ENCODE results near the gene LRP1B. TPM values are rescaled to one million over a fixed set of nuclear protein-coding genes. Genes with fewer than 3 reads are reported as not detected.

Gene LRP1B
- total and polyA plus RNA-seq, 4 donors = 0.01 to 0.84 (median 0.17) TPM

DNA sequence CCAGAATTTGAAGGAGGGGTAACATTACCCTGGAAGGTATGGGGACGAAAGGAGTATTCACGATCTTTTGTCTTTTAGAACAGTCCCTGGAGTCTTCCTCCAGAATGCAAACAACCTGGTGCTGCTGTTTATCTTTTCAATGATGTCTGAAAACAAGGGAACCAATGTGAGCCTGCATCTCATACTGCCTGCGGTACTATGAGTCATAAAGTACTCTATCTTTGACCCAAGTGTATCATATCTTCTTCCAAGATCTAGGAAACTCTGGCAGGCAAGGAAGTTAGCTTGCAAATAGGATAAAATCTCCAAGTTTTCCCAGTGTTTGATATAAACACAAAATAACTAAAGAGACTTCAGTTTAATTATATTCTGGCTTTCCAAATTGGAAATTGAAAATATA is 968.5 kb downstream of the LRP1B start:
- no peak for DNase-seq (ENCODE audit: low spot score)
- Histone ChIP-seq H3K4me3 (ENCODE audit: low read depth in 1 of 3, low read length in 3 of 3) (no peak overlapping the region), H3K36me3 (ENCODE audit: control insufficient read depth in 4 of 4, insufficient read depth in 3 of 4, low read depth in 1 of 4, low read length in 3 of 4) (no peaks in the 10 kb centered on the region), H3K9me3 (ENCODE audit: control insufficient read depth in 4 of 4, low read length in 3 of 4) (no peaks in the 10 kb centered on the region), H3K27me3 (ENCODE audit: control insufficient read depth in 4 of 4, insufficient read depth in 4 of 4, low read length in 3 of 4) (no peaks in the 10 kb centered on the region), H3K4me1 (ENCODE audit: control insufficient read depth in 4 of 4, insufficient read depth in 4 of 4, low read length in 3 of 4) (no peaks in the 10 kb centered on the region), H3K9ac (ENCODE audit: low read depth in 1 of 2, low read length in 2 of 2) (no peak overlapping the region), H3K27ac (ENCODE audit: low read depth in 1 of 2, low read length in 2 of 2) (no peak overlapping the region)
- TF ChIP-seq FOXA2 (IDR thresholded peaks at IDR 0.05) = no peak
- TF ChIP-seq RAD21 (IDR thresholded peaks at IDR 0.05) = no peak
- TF ChIP-seq HNF4A (conservative IDR thresholded peaks at IDR 0.05) = no peak
- TF ChIP-seq JUND (IDR thresholded peaks at IDR 0.05) = no peak
- no peak for TF ChIP-seq MAX (IDR thresholded peaks at IDR 0.05)
- no peak for TF ChIP-seq ZBTB33 (IDR thresholded peaks at IDR 0.05)
- no peak for TF ChIP-seq EGR1 (IDR thresholded peaks at IDR 0.05; ENCODE audit: low read depth in 2 of 2)
- 63% methylated on average over 3 of the region's 3 CpGs for WGBS

DNA sequence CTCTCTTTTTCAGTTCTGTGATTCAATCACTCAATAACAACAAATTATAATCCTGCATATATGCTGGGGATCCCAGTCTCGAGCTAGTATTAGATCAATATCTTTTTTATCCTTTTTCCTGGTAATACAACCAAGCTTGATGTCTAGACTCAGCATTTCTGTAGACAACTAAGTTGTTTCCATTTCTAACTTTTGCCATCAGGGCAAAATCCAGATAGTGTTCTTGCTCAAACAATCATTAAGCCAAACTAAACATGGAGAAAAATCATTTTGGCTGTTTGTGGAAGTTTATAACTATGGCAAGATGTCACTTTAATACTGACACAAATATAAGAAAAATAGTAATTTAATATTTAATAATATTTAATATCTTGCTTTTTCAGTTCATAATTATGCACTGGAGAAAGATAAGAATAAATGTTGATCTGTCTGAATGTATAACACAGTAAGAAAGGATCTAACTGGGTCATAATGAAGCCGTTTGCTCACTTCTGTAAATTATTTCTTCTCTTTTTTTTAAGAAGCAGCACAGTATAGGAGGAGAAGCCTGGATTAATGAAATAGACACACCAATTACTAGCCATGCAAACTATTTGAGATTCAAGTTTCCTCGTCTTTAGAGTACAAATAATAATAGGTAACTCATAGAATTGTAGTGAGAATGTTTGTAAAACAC is 979.1 kb downstream of the LRP1B start:
- Histone ChIP-seq H3K4me3 (ENCODE audit: low read depth in 1 of 3, low read length in 3 of 3) (peak overlapping the region in 1 of 3 donors; percentile 31), H3K27me3 (ENCODE audit: control insufficient read depth in 4 of 4, insufficient read depth in 4 of 4, low read length in 3 of 4) (no peaks in the 10 kb centered on the region), H3K27ac (ENCODE audit: low read depth in 1 of 2, low read length in 2 of 2) (no peak overlapping the region), H3K9me3 (ENCODE audit: control insufficient read depth in 4 of 4, low read length in 3 of 4) (no peaks in the 10 kb centered on the region), H3K36me3 (ENCODE audit: control insufficient read depth in 4 of 4, insufficient read depth in 3 of 4, low read depth in 1 of 4, low read length in 3 of 4) (no peaks in the 10 kb centered on the region), H3K4me1 (ENCODE audit: control insufficient read depth in 4 of 4, insufficient read depth in 4 of 4, low read length in 3 of 4) (peaks cover 0 to 13% (median 3%) of the 10 kb centered on the region in 4 donors), H3K9ac (ENCODE audit: low read depth in 1 of 2, low read length in 2 of 2) (no peak overlapping the region)
- no peak for DNase-seq (ENCODE audit: low spot score)
- WGBS = 25% methylated on average over 3 of the region's 3 CpGs
- TF ChIP-seq RAD21 (IDR thresholded peaks at IDR 0.05) (peak in 1 of 2 donors; percentile 15), HNF4A (conservative IDR thresholded peaks at IDR 0.05) (peak; percentile 48 to 82), FOXA2 (IDR thresholded peaks at IDR 0.05) (no peak), RXRA (IDR thresholded peaks at IDR 0.05) (no peak), FOXA1 (IDR thresholded peaks at IDR 0.05) (peak; percentile 22), YY1 (IDR thresholded peaks at IDR 0.05) (peak; percentile 69), GABPA (IDR thresholded peaks at IDR 0.05 in 1 of 2, conservative IDR thresholded peaks at IDR 0.05 in 1 of 2) (no peak), TAF1 (conservative IDR thresholded peaks at IDR 0.05) (no peak), HNF4G (IDR thresholded peaks at IDR 0.05) (no peak), NR2F2 (IDR thresholded peaks at IDR 0.05) (no peak), REST (IDR thresholded peaks at IDR 0.05) (no peak)
- TF ChIP-seq, protein P1, sequence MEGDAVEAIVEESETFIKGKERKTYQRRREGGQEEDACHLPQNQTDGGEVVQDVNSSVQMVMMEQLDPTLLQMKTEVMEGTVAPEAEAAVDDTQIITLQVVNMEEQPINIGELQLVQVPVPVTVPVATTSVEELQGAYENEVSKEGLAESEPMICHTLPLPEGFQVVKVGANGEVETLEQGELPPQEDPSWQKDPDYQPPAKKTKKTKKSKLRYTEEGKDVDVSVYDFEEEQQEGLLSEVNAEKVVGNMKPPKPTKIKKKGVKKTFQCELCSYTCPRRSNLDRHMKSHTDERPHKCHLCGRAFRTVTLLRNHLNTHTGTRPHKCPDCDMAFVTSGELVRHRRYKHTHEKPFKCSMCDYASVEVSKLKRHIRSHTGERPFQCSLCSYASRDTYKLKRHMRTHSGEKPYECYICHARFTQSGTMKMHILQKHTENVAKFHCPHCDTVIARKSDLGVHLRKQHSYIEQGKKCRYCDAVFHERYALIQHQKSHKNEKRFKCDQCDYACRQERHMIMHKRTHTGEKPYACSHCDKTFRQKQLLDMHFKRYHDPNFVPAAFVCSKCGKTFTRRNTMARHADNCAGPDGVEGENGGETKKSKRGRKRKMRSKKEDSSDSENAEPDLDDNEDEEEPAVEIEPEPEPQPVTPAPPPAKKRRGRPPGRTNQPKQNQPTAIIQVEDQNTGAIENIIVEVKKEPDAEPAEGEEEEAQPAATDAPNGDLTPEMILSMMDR (IDR thresholded peaks at IDR 0.05; ENCODE audit: low read depth, low read length, missing input control) = no peak
